GM19035 (cell line): ENCODE results near the gene SLCO3A1.

ENCODE experiments used
- ATAC-seq: cut with Tn5 transposase; IDR thresholded peaks from one replicate; pipeline ENCODE4 v1.9.1; 2021; ENCODE audit not compliant: unreplicated experiment

SLCO3A1 gene

DNA sequence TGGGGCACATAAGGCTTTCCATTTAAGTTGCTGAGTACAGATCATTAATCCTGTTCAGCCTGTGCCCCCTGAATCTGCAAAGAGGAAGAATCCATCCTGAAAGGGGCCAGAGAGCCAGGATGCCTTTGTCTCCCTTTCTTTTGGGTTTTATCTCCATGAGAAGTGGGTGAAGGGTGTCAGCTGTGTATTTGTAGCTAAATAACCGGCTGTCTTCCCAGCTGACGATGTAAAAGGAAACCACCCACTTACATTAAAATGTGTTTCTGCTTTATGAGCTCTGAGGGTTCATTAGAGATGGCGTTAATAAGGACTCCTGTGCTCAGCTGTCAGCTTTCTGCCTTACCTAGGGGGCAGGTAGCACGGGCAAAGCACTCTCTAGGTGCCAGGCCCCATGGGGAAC, 83.4 kb downstream of the SLCO3A1 start:
- no peak for ATAC-seq

DNA sequence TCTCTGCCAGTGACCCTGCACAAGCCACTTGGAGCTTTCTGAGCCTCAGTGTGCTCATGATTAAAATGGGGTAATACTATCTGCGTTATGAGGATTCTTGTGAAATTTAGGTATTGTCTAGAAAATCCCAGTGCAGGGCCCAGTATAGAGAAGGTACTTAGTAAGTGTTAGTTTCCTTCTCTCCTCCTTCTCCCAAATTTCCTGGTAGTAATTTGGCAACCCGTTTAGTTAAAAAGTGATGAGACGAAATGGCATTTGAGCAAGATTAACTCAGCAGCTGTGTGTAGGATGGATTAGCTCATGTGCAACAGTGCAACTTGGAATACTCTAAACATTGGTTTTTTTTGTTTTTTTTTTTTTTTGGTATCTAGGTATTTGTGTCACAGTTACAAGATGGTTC, 84.6 kb downstream of the SLCO3A1 start:
- no peak for ATAC-seq

GRCh38 chr15:91939403-91939831, 85.9 kb downstream of the SLCO3A1 start:
- no peak for ATAC-seq

DNA sequence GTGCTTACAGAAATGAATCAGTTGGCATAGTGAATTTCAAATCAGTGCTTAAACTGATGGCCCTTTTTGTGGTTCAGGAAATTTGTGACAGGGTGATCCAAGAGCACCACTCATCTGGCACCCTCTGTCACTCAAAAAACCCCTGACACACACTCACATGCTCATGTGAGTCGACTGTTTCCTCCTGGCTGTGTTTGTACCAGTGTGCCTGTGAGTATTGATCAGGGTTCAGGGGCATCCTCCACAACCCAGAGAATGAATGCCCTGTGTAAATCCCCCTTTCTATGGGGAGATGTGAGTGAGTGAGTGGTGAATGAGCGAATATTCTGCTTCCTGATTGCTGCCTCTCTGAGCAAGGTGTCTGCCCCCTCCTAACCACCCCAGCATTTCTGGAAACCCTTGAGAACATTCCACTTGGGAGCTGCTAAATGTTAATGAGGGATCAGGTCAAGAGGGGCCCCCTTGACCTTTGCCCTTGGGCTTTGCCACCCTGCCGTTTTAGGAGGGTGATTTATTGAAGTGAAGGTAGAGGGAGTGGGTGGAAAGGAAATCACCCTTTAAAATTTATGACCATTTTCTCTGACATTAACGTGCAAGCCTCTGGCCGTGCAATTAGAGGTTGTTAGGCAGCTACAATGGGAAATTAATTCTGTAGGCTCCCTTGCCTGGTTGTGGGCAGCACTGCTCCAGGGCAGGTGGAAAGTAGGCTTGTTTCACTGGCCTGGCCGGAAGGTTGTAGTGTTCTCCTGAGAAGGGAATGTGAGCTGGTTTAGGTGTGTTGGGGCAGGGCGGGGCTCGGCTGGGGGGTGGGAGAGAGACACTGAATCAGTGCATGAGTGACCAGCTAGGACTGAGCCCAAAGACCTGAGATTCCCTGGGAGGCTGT, 87.2 kb downstream of the SLCO3A1 start:
- ATAC-seq: no peak

GRCh38 chr15:91941871-91942658, 88.6 kb downstream of the SLCO3A1 start:
- ATAC-seq: no peak

DNA sequence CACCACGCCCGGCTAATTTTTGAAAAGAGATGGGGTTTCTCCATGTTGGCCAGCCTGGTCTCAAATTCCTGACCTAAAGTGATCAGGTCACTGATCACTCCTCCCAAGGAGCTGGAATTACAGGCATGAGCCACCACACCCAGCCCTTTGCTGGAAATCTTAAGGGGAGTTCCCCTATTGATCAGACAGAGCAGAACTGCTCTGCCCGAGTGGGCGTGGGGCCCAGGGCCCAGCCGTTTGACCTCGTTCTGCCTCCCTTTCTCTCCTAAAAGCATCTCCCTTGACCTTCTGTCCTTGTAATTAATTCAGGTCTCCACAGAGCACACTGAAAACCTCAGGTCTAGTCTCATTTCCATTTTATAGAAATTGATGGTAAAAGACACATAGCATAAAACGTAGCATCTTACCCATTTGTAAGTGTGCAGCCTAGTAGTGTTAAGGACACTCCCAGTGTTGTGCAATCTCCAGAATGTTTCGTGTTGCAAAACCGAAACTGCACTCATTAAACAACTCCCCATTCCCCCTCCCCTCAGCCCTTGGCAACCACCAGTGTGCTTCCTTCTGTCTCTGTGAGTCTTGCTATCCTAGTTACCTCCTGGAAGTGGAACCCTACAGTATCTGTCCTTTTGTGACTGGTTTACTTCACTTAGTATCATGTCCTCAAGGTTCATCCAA, 89.3 kb downstream of the SLCO3A1 start:
- no peak for ATAC-seq

- no peak for ATAC-seq
Observed at GRCh38 chr15:91944331-91944730, 90.8 kb downstream of the SLCO3A1 start.

- no peak for ATAC-seq
Observed at GRCh38 chr15:91945385-91945784, 91.9 kb downstream of the SLCO3A1 start.

DNA sequence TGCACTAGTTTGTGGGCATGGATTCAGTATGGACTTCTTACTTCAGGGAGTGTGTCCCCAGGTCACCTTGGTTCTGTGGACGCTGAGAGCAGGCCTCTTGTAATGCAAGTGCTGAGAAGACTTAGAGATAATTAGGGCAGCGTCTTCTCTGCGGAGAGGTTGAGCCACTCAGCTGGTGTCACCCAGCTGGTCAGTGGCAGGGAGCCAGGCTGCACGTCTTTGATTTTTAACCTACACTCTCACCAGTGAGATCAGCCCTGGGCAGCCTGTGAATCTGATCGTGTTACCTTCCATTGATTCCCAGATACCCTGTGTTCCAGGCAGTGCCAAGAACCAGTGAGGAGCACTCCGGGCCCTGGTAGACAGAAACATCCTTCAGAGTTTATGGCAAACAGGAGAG, 92.6 kb downstream of the SLCO3A1 start:
- ATAC-seq: no peak

- no peak for ATAC-seq
Observed at GRCh38 chr15:91946581-91947292, 93.2 kb downstream of the SLCO3A1 start.

DNA sequence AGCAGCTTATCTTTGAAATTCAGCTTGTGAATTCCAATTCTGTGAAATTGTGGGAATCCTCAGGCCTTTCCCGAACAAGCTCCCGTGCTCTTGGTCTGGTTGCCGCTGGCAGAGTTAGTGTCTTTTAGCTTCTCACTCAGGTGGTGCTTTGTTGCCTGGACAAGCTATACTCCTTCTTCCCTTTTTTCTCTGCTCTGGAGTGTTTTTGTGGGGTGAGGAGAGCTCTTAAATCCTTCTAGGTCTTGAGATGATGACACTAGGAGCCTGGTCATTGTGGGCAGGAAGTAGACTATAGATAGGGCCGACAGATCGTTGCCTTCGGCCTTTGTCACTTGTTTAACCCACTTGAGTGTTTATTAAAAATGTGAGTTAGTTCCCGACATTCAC, 93.8 kb downstream of the SLCO3A1 start:
- no peak for ATAC-seq

DNA sequence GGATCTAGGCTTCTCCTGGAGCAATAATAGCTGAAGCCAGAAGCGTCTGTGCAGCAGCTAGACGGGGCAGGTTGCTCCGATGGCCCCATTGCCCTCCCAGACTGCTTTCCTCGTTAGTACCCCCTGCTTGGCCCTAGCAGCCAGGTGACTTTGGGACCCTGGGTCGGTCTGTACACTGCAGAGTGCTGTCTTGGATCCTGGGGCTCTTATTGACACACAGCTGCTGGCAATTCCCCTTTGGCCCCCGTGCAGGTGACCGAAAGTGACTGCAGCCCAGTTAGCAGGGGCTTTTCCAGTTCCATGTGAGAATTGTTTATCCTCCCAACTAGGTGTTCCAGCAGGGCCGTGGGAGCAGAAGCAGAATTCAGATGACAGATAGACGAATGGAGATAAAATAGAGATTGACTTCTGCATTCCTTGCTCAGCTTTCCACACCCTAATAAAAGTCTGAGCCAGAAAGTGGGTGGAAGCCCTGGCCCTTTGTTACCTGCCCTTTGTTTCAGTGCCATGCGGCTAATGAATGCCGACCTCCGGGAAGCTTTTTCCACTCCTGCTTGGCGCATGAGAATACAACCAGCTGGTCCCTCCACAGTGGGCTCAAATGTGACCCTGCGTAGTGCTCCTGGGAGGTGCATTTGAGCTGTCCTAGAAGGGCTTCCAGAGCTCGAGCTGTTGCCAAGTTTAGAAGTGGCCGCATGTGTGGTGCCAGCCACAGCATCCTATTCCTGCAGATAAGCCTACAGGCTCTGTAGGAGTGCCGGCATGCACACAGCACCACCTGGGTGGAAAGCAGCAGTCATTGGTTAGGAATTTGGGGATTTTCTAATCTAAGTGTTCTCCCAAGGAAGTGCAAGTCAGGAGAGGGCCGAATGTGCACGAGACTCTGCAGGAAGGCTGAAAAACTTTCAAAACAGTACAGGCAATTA, 94.4 kb downstream of the SLCO3A1 start:
- ATAC-seq: no peak

GRCh38 chr15:91949361-91949760, 95.9 kb downstream of the SLCO3A1 start:
- ATAC-seq: no peak

DNA sequence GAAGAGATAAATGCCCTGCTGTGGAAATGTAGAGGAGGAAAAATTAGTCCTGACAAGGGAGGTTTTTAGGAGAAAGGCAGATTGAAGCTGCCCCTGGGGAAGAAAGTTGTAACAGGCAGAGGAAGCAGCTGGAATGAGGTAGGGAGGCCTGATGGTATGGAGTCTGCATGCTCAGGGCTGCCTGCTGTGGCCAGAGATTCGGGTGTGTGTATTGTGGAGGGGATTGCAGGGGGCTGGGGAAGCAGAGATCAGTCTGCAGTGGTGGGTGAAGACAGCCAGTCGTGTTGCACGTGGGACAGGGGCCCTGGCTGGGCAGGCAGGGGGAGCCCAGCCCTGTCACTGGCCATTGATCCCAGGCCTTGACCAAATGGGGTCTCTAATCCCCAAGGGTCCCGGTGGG, 96.5 kb downstream of the SLCO3A1 start:
- ATAC-seq: no peak

GRCh38 chr15:91950631-91951329, 97.3 kb downstream of the SLCO3A1 start:
- ATAC-seq: no peak

GRCh38 chr15:91952216-91952615, 98.7 kb downstream of the SLCO3A1 start:
- no peak for ATAC-seq

- ATAC-seq: no peak
Observed at GRCh38 chr15:91953432-91953831, 99.9 kb downstream of the SLCO3A1 start.

- no peak for ATAC-seq
Observed at GRCh38 chr15:91954292-91954691, 100.8 kb downstream of the SLCO3A1 start.

DNA sequence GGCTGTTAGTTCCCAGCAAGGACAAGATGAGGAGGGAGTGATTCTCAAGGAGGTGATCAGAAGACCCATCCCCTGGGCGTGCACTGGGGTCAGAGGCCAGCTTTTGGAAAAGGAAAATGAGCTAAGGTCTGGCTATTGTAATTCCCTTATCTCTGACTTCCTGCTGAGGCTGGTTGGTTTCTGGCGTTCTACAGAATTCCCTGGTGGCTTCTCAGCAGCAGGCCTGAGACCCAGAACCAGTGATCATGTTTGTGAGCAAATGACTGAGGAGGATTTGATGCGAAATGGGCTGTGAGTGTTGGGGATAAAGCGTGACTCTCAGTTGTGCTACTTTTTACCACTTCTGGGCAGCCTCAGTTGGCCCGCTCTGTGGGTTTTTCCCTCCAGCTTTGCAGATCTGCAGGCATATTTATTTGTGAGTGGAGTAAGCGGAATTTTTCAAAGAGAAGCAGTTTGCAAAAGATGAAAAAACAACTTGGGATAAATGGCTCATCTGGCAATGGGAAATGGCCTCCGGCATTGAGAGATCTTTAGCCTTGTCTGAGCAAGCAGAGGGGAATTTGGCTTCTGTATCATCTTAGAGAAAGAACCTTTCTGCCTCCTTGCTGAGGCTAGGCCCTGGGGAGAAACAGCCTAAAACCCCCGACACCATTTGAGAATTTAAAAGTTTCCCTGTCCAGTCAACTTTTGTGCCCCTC, 102.7 kb downstream of the SLCO3A1 start:
- no peak for ATAC-seq
